HG03066 (cell line): ENCODE results near the gene KCTD7.
"Not testable (repeated sequence)": the region's sequence is repeated elsewhere in the genome, so short reads cannot be mapped to it uniquely, and the experiment has no call there.

Source experiments
- ATAC-seq: cut with Tn5 transposase; IDR thresholded peaks from one replicate; pipeline ENCODE4 v1.9.1; 2021; ENCODE audit warnings: low read depth; ENCODE audit not compliant: unreplicated experiment

KCTD7 gene

DNA sequence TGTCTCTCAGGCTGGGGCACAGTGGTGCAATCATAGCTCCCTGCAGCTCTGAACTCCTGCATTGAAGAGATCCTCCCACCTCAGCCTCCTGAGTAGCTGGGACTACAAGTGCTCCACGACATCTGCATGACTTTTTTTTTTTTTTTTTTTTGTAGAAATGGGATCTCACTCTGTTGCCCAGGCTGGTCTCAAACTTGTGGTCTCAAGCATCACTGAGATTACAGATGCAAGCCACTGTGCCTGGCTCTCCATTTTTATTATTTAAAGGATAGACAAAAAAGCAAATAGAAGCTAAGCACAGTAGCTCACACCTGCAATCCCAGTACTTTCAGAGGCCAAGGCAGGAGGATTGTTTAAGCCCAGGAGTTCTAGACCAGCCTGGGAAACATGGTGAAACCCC, 13.0 kb upstream of the KCTD7 start:
- ATAC-seq = no peak

DNA sequence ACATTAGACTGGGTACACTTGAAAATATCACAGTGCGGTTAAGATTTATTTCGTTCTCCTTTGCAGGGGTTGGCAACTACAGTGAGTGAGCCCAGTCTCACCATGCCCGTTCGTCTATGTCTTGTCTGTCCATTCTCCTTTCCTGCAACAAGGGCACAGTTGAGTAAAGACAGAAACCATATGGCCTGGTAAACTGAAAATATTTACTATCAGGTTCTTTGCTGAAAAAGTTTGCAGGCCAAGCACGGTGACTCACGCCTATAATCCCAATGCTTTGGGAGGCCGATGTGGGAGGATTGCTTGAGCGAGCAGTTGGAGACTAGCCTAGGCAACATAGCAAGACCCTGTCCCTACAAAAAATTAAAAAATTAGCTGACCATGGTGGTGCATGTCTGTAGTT, 11.4 kb upstream of the KCTD7 start:
- no peak for ATAC-seq

DNA sequence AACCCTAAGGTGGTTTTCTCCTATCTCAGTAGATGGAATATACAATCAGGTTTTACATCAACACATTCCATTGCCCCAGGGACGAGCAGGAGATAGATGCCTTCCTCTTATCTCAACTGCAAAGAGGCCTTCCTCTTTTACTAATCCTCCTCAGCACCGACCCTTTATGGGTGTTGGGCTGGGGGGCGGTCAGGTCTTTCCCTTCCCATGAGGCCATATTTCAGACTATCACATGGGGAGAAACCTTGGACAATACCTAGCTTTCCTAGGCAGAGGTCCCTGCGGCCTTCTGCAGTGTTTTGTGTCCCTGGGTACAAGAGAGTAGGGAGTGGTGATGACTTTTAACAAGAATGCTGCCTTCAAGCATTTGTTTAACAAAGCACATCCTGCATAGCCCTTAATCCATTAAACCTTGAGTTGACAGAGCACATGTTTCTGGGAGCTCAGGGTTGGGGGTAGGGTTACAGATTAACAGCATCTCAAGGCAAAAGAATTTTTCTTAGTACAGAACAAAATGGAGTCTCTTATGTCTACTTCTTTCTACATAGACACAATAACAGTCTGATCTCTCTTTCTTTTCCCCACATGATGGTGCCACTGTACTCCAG, 9.2 kb upstream of the KCTD7 start:
- not testable (repeated sequence) for ATAC-seq

DNA sequence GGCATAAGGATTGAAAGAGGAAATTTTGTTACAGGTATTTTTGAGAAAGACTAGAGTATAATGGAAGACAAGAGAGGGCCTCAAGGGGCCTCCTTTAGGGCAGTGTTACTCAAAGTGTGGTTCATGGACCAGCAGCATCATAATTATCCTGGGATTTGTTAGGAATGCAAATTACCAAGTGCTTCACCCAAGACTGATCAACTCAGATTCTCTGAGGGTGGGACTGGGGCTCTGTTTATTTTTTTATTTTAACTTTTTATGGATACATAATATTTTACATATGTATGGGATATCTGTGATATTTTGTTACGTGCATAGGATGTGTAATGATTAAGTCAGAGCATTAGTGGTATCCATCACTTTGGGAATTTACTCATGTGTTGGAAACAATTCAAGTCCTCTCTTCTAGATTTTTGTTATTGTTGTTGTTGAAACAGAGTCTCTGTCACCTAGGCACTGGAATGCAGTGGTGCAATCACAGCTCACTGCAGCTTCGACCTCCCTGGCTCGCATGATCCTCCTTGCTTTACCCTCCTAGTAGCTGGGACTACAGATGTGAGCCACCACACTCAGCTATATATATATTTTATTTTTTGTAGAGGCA, 2.2 kb upstream of the KCTD7 start:
- no peak for ATAC-seq

DNA sequence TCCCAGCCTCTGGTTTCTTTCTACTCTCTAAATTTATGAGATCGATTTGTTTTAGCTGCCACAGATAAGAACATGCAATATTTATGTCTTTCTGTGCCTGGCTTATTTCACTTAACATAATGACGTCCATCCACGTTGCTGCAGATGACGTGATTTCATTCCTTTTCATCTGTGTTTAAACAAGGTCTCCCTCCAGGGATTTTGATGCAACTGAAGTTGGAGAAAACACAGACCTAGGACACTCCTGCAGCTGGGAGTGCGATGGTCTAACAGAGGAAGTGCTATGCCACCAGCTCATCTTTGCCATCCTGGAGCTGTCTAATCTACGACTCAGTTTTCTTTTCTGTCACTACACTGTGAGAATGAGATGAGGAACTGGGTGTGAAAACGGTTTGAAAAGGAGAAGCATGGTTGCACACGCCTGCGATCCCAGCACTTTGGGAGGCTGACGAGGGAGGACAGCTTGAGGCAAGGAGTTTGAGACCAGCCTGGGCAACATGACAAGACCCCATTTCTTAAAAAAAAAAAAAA, 1.5 kb upstream of the KCTD7 start:
- ATAC-seq = no peak

DNA sequence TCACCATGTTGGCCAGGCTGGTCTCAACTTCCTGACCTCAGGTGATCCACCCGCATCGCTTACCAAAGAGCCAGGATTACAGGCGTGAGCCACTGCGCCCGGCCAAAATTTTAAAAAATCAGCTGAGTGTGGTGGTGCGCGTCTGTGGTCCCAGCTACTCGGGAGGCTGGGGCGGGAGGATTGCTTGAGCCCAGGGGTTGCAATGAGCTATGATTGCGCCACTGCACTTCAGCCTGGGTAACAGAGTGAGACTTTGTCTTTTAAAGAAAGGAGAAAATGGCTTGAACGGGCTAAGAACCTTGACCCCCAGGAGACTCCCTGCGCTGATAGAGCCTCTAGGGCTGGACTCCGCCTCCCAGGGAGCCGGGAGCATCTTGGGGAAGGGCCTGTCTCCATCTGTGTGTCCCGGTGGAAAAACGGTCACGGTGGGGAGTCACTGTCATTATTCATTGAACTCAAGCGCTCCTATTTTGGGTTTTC, 760 bp upstream of the KCTD7 start:
- ATAC-seq = peak; percentile 14

DNA sequence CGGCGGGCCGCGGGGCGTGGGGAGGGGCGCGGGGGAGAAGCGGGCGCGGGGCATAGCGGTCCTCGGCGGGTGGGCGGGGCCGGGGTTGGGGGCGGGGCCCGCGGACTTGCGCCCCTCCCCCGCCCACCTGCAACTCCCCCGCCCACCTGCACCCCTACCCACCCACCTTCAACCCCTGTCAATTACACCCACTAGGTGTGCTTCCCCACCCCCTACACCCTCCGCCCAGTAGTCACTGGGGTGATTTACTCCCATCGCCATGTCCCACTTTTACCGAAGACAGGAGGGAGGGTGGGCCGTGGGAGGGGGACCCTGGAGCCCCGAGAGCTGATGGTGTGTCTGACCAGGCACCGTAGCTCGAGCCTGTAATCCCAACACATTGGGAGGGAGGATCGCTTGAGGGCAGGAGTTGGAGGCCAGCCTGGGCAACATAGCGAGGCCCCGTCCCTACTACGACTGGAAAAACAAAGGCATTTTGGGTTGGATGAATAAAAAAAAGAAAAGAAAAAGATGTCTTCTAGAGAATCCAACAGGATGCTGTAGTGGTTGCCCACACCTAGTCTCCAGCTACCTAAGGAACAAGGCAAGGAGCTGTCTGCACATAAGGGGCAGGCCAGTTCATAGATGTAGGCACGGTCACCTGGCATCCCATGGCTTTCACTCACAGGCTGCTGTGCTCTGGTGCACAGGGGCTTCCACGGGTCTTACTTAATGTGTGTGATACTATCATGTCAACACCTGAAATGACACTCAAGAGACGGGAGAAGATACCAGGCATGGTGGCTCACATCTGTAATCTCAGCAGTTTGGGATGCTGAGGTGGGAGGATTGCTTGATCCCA, 761 bp downstream of the KCTD7 start:
- ATAC-seq = peak; percentile 0

DNA sequence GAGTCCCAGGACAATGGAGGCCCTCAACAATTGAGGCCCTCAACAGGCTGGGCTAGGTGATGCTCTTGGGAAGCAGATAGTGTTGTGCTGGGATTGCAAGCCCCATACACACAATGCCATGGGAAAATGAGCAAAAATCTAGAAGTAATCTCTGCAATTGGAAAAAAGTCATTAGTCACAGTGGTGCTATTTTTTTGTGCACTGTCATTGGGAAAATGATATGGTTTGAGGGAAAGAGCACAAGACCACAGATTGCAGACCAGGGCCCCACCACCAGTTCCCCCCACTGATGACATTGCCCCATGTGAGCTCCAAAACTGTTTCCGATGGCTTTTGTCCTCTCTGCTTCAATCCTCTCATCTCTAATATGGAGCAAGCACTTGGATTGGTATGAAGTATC, 1.9 kb downstream of the KCTD7 start:
- no peak for ATAC-seq

DNA sequence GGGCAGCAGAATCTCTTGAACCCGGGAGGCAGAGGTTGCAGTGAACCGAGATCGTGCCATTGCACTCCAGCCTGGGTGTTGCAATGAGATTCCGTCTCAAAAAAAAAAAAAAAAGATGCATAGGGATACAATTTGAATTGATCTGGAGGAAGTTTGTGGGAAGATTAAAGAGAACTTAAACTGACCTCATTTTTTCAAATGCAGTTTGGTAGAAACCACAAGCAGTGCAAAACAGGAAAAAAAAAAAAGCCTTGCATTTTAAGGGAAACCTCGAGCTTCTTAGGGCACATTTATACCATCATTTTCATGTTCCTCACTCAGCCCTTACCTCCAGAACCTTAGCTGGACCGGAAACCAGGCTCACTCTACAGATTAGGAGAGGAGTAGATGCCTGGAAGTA, 2.8 kb downstream of the KCTD7 start:
- ATAC-seq = no peak

DNA sequence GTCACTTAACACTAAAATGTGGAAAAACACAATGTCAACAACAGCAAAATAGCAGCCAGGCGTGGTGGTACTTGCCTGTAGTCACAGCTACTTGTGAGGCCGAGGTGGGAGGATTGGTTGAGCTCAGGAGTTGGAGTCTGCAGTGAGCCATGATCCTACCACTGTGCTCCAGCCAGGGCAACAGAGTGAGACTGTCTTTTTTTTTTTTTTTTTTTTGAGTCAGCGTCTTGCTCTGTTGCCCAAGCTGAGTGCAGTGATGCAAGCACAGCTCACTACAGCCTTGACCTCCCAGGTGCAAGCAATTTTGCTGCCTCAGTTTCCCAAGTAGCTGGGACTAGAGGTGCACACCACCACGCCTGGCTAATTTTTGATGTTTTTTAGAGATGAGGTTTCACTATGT, 6.1 kb downstream of the KCTD7 start:
- ATAC-seq = no peak

DNA sequence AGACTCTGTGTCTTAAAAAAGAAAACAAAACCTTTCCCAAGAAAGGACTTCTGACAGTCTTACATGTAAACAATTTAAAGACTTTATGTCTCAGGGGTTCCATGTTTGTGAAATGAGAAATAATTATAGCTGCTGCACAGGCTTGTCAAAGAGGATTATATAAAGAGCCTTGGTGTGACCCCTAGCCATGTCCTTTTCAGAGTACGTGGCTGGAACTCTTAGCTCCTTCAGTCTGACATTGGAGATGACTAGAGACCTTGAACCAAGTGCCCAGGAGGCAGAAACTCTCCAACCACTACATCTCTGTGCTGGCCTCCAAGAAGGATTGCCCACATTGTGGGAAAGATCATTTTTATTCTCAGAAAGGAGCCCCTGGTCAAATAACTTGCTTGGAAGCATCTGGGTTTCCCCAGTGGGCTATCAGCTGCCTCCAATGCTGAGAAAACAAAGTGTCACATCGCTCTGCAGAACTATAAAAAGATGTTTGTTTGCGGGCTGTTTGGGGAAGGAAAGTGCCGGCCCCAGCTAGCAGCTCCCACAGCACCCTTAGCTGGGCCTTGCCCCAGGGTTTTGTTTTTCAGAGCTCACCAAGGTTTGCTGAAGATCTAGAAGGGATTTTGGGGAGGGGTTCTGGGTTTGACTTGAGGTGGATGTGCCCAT, 6.8 kb downstream of the KCTD7 start:
- not testable (repeated sequence) for ATAC-seq

DNA sequence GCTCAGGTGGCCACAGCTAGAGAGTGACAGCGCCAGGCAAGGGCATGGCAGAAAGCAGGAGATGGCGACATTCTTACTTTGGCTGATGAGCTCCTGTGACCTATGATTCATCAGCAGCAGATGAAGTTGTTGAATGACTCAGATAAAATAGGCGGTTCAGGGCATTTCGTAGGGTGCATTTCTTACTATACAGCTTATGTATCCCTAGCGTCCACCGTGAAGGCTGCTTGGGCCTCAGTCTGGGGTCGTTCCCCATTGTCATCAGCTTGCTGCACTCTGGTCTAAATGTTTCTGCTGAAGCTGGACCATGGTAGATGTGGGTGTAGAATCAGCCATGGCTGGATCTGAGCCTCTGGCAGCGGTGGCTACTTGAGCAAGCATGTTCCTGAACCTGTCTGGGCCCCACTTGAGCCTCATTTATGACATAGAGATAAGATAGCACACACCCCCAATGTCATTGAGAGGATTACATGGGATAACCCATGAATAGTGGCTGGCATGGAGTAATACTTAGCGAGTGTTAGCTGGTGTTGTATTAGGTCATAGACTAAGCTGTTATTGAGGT, 7.4 kb downstream of the KCTD7 start:
- not testable (repeated sequence) for ATAC-seq

DNA sequence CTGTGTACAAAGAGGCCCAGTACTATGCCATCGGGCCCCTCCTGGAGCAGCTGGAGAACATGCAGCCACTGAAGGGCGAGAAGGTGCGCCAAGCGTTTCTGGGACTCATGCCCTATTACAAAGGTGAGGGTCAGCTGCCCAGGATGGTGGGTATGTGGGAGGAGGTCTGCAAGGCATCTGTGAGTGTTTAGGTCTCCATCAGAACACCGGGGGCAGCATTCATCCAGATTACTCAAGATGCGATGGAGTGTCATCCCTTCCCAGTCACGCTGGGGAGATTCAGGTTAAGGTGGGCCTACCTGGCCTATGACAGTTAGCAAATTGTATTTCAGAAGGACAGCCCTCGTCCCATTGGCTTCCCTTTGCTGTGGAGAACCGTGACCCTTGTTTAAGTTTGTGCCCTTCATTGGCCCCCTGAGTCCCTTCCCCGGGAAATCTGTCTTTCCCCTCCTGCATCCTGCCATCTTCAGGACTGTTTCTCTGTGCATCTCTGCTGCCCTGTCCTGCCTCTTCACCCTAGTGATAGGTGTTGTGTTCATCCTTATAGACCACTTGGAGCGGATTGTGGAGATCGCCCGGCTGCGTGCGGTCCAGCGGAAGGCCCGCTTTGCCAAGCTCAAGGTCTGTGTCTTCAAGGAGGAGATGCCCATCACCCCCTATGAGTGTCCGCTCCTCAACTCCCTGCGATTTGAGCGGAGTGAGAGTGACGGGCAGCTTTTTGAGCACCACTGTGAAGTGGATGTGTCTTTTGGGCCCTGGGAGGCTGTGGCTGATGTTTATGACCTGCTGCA, 9.8 kb downstream of the KCTD7 start:
- no peak for ATAC-seq

DNA sequence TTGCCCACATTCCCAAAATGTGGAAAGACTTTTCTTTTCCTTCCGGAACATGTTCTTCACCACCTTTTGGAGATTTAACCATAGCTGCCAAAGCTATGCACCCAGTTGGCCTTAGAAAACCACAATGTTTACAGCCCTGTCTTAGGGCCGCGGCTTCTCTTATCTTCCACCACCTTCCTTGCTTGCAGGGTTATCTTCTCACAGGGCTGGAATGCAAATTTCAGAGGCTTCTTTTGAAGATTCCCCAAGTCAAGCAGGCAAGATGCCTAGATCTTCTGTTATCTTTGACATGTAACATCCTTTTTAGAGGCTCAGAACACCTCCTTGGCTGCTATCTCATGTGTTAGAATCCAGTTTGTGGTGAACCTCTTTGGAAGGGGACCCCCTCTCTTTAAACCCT, 11.1 kb downstream of the KCTD7 start:
- ATAC-seq = no peak

DNA sequence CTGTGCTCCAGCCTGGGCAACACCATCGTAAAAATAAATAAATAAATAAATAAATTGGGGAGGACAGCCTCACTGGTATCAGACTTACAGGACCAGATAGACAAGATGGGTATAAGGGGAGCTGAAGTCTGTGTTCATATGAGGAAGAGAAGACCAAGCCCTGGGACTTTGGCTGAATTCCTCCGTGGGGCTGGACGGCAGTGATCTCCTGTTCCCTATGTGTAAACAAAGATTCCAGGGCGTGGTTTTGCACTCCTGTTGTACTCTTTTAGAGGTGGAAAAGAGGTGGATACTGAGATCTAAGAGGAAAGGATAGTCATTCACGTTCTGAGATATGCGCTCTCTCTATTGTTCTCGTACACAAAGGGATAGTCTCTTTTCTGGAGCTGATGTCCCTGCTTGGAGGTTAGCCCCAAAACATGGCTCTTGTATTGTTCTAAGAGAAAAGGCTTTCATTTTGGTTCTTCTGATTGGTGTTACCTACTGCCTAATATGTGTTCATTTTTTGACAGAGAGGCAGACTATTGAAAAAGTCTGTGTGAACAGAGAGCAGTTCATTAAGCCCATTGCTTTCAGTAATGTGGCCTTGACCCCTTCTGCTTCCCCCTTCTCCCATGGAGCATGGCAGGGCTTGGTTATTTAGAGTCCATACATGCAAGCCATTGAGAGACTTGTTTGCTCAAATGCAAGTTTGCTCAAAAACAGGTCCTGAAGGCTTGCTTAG, 12.3 kb downstream of the KCTD7 start:
- no peak for ATAC-seq

DNA sequence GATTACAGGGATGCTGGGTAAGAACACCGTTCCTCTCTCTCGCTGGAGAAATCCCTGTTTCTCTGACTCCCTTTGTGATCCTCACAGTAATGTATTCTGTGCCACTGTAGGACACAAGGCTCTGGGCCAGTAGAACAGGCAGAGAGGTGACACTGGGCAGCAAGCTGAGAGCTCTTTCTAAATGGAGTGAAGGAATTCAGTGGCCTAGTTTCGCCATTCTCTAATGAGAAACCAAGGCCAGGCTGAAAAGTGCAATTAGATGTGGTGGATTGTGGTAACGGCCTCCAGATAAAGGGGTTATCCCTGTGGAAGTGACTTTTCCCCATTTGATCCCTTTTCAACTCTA, 12.8 kb downstream of the KCTD7 start:
- no peak for ATAC-seq

DNA sequence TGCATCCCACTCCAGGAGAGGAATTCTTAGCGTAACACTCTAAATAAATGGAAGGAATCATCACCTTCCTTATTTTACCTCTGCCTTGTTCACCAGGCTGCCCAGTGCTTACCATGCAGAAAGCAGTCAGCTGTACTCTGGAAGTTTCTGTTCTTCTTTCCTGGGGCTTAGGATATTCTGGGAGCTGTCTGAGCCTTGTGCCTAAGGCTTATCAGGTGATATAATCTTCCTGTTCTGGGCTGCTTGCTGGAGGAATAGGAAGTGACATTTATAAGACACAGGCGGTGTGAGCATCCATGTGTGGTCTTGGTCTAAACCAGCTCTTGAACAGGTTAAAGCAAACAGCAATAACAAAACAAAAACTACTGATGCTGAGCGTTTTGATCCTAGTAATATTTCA, 13.5 kb downstream of the KCTD7 start:
- no peak for ATAC-seq

DNA sequence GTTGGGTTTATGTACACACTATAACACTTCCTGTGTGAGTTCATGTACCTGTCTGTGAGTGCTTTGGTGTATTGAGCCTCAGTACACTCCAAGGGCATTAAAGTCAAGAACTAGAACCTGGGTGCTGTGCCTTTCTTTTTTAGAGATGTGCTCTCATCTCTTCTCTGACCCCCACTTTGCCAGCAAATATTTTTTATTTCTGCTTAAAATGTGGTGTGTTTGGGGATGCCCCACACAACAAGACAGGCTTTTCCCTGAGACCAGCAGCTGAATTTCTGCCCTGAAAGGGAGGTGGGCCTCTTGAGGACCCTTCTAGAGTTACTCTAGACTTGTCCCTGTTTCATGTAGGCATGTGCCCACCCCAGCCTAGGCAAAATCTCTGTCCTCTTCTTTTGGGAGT, 14.3 kb downstream of the KCTD7 start:
- no peak for ATAC-seq

DNA sequence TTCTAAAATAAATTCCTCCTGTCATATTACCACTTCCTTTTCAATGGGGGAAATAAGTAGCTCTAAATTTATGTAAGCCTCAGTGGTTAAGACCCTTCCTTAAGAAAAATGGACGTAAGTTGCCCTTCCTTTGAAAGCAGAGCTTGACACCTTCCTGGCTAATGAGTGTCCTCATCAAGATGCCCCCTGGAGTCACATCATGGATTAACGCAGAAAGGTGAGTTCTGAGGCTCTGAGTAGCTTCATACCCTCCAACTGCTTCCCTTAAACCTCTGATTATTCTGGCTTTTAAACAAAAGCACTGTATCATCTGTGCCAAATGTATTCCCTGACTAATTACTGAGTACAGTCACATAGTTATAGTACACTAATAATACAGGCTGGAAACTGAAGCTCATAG, 14.7 kb downstream of the KCTD7 start:
- no peak for ATAC-seq
